Muscle layer of colon (tissue), 2 donors: ENCODE results near the gene IKZF4.
A peak's percentile ranks its signal among the peaks of the same experiment; 100 is the strongest.

Experiments used
- H3K27ac ChIP-seq: one replicate; pipeline ENCODE4 v1.7.0; 2013; ENCODE audit warnings: low read depth, mild to moderate bottlenecking, low read length, moderate library complexity
- H3K27me3 ChIP-seq, 2 donors: one replicate each; pipeline ENCODE4 v1.7.0; 2013; ENCODE audit warnings: low read length in 2 of 2, mild to moderate bottlenecking in 2 of 2; ENCODE audit not compliant: insufficient read depth in 2 of 2, control insufficient read depth in 1 of 2
- H3K36me3 ChIP-seq: one replicate; pipeline ENCODE4 v1.7.0; 2013; ENCODE audit warnings: mild to moderate bottlenecking, low read length; ENCODE audit not compliant: insufficient read depth
- H3K4me1 ChIP-seq: one replicate; pipeline ENCODE4 v1.7.0; 2013; ENCODE audit warnings: mild to moderate bottlenecking, low read length; ENCODE audit not compliant: insufficient read depth
- H3K4me3 ChIP-seq, 2 donors: one replicate each; pipeline ENCODE4 v1.7.0; 2013; ENCODE audit warnings: low read length in 2 of 2, low read depth in 1 of 2, mild to moderate bottlenecking in 1 of 2, moderate library complexity in 1 of 2
- H3K9ac ChIP-seq: one replicate; pipeline ENCODE4 v1.7.0; 2013; ENCODE audit warnings: low read length
- H3K9me3 ChIP-seq: one replicate; pipeline ENCODE4 v1.7.0; 2013; ENCODE audit warnings: mild to moderate bottlenecking, low read length
- donor health status: abdominal sarcoma.
- donor health status: Adenocarcinoma of cecum.

IKZF4 gene

DNA sequence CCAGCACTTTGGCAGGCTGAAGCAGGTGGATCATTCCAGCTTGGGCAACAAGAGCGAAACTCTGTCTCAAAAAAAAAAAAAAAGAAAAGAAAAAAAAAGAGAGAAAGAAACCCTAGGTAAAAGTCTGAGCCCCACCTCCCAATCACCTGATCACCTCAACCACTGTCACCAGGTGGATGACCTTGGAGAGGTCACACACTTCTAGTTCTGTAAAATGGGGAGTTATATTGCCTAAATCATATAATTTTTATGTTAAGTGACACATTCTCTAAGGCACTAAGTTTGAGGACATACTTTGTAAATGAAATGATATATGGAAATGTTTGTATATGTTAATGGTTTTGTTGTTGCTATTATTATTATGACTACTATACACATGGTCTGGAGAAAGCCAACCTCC is 57.6 kb downstream of the IKZF4 start:
- Histone ChIP-seq H3K9me3 (no peaks in the 10 kb centered on the region), H3K4me1 (peaks cover 9% of the 10 kb centered on the region), H3K9ac (no peak overlapping the region), H3K27me3 (peaks cover 0 to 12% of the 10 kb centered on the region in 2 donors), H3K27ac (no peak overlapping the region), H3K4me3 (no peak overlapping the region), H3K36me3 (no peaks in the 10 kb centered on the region)

DNA sequence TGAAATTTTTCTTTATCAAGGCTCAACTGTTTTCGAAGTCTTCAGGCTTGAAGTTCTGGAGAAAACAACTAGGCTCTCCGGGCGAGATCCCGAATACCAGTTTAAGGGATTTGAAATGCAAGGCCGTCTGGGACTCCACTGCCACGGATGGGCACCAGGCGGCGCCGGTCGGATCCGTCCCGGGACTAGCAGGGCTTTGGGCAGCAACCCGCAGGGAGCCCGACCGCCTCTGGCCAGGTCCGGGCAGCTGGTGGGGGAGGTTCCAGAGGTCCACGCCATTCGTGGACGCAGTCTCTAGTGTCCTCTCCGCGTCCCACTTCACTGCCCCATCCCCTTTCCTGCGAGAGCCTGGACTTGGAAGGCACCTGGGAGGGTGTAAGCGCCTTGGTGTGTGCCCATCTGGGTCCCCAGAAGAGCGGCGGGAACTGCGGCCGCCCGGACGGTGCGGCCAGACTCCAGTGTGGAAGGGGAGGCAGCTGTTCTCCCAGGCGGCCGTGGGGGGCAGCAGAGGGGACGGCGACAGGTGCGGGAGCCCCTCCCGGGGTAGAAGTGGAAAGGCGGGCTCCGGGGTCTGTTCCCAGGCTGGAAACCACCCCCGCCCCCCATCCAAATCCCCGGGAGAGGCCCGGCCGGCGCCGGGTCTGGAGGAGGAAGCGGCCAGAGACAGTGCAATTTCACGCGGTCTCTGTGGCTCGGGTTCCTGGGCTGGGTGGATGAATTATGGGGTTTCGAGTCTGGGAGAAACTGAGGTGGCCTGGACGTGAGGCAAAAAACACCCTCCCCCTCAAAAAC is 58.3 kb downstream of the IKZF4 start:
- peaks cover 9% of the 10 kb centered on the region for H3K4me1 ChIP-seq
- H3K36me3 ChIP-seq: no peaks in the 10 kb centered on the region
- peaks cover 0 to 12% of the 10 kb centered on the region in 2 donors for H3K27me3 ChIP-seq
- H3K9me3 ChIP-seq: no peaks in the 10 kb centered on the region
- H3K9ac ChIP-seq: no peak overlapping the region
- H3K4me3 ChIP-seq: peak overlapping the region; percentile 55 to 59
- no peak overlapping the region for H3K27ac ChIP-seq

DNA sequence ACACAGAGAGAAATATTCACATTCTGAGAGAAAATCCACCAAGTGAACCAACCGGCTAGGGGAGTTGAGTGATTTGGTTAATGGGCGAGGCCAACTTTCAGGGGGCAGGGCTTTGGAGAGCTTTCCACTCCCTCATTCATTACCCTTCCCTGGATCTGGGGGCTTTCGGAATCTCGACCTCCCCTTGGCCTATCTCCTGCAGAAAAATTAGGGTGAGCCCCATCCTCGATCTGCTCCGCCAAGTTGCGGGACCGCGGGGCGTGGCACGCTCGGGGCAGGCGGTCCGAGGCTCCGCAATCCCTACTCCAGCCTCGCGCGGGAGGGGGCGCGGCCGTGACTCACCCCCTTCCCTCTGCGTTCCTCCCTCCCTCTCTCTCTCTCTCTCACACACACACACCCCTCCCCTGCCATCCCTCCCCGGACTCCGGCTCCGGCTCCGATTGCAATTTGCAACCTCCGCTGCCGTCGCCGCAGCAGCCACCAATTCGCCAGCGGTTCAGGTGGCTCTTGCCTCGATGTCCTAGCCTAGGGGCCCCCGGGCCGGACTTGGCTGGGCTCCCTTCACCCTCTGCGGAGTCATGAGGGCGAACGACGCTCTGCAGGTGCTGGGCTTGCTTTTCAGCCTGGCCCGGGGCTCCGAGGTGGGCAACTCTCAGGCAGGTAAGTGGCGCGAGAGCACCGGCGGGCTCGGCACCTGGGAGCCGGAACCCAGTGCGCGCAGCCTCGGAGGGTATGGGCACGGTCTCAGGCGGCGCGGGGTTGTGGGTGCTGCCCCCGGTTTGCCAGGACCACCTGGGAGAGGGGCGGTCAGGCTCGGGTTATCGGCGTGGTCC is 59.1 kb downstream of the IKZF4 start, which contains the start of gene ERBB3:
TSS of gene ERBB3 (plus strand) at position 443 of the 833 bp plus-strand sequence. CDS start at position 579, 136 bp downstream.
- Histone ChIP-seq H3K9me3 (no peaks in the 10 kb centered on the region), H3K9ac (no peak within 1 kb of the TSS)

DNA sequence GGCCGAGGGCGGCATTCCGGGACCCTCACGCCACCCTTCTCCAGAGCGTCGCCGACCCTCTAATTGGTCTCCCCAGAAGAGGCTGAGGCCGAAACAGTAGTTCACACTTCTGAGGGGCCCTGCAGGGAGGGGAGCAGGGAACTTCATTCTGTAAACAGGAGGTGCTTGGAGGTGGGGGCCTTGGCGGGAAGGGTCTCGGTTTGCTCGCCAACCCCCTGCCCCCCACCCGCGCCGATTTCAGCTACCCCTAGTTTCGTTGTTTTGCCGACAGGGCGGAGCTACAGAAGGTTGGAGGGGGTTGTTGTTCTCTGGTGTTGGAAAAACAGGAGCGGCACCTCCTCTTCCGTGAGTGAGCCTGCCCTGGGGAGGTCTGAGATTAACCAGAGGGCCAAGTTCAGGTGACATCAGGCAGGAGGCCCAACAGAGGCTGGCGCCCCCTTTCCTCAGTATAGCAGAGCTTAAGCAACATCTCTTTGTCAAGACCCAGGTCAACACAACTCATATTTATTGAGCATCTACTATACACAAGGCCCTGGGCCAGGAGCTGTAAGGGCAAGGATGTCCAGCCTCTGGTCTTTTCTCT is 59.8 kb downstream of the IKZF4 start:
- peak overlapping the region; percentile 55 to 59 for H3K4me3 ChIP-seq
- no peaks in the 10 kb centered on the region for H3K36me3 ChIP-seq
- peaks cover 9% of the 10 kb centered on the region for H3K4me1 ChIP-seq
- H3K27me3 ChIP-seq: peaks cover 0 to 12% of the 10 kb centered on the region in 2 donors
- H3K9ac ChIP-seq: no peak overlapping the region
- H3K27ac ChIP-seq: no peak overlapping the region
- no peaks in the 10 kb centered on the region for H3K9me3 ChIP-seq

More for the DNA sequence above, 59.1 kb downstream of the IKZF4 start, which contains the start of gene ERBB3:
- no peak within 1 kb of the TSS for H3K27ac ChIP-seq
- H3K4me1 ChIP-seq: peaks cover 9% of the 10 kb centered on the region
- H3K36me3 ChIP-seq: no peaks in the 10 kb centered on the region
- peaks cover 0 to 12% of the 10 kb centered on the region in 2 donors for H3K27me3 ChIP-seq
- peak within 1 kb of the TSS; percentile 55 to 59 for H3K4me3 ChIP-seq

DNA sequence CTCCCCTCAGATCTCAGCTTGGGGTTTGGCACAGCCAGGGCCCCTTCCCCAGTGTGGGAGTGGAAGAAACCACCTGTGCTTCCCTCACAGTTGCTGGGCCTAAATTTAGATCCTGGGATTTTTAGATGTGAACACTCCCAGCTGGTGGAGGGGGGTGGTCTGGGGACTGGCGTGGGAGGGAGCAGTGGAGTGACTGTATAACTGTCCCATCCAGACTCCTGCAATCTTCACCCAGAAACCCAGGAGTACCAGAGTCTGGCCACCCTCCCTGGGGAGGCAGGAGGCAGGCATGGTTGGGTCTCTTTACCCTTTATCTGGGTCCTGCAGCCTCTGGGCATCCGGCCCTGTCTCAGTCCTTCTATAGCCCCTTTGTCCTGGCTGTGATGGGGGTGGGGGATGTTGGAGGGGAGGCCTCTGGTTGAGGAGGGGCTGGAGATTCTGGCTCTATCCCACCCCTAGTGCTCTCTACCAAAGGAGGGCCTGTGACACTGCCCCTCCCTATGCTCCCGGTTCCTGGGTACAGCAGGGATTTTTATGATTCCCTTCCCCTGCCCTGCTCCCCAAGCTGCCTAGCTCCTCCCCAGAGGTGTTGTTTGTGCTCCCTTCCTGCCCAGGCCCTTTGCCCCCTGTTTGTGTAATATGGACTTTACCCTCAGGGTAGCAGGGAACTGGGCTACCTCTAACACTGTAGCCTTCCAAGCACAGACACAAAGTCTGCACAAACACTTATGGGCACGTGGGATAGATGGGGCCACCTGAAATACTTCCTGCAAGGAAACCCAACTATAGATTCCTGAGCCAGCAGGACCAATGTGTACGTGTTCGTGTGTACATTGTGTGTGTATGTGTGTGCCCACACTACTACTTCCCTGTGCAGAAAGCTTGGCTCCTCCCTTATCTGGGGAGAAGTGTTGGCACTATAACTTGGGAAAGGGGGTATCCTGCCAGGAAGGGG is 60.8 kb downstream of the IKZF4 start:
- H3K27me3 ChIP-seq: peaks cover 0 to 12% of the 10 kb centered on the region in 2 donors
- H3K36me3 ChIP-seq: no peaks in the 10 kb centered on the region
- no peaks in the 10 kb centered on the region for H3K9me3 ChIP-seq
- peaks cover 9% of the 10 kb centered on the region for H3K4me1 ChIP-seq
- H3K9ac ChIP-seq: no peak overlapping the region
- H3K27ac ChIP-seq: no peak overlapping the region
- H3K4me3 ChIP-seq: no peak overlapping the region

DNA sequence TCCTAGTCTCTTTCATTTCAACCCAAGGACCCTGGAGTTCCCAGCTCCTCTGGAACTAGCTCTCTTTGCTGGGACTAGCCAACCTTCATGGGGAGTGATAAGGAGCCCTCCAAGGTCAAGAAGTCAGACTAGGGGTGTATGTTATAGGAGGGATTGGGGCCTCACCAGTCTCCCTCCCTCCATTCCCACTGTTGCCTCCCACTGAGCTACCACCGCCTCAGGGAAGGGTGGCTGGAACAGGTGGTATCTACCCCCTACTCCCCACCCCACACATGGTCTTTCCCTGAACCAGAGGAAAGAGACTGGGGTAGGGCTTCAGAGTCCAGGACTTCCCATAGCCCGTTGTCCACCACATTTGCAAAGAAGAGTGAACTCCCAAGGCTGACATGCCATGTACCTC is 61.5 kb downstream of the IKZF4 start:
- no peak overlapping the region for H3K27ac ChIP-seq

DNA sequence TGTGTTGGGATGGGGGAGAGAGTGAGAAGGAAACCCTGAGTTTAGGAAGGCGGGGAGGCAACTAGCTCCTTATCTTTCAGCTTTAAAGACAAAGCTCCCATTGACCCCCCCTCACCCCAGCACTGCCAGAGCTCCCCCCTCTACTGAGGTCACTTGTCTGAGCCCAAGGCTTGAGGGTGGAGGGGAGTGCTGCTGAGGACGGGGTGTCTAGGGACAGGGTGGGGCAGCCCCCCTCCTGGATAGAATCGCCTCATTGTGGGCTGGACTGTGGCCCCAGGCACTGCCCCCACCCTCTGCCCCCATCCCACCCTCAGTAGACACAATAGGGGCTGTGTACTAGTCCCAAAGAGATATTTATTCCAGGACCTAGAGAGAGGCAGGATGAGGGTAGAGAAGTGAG is 62.1 kb downstream of the IKZF4 start:
- peaks cover 9% of the 10 kb centered on the region for H3K4me1 ChIP-seq
- H3K4me3 ChIP-seq: no peak overlapping the region
- no peaks in the 10 kb centered on the region for H3K9me3 ChIP-seq
- H3K27me3 ChIP-seq: peaks cover 0 to 12% of the 10 kb centered on the region in 2 donors
- no peak overlapping the region for H3K9ac ChIP-seq
- no peaks in the 10 kb centered on the region for H3K36me3 ChIP-seq
- no peak overlapping the region for H3K27ac ChIP-seq

More for the DNA sequence above, 61.5 kb downstream of the IKZF4 start:
- H3K4me3 ChIP-seq: no peak overlapping the region
- H3K9ac ChIP-seq: no peak overlapping the region
- H3K27me3 ChIP-seq: peaks cover 0 to 12% of the 10 kb centered on the region in 2 donors
- H3K9me3 ChIP-seq: no peaks in the 10 kb centered on the region
- H3K36me3 ChIP-seq: no peaks in the 10 kb centered on the region
- peaks cover 9% of the 10 kb centered on the region for H3K4me1 ChIP-seq

DNA sequence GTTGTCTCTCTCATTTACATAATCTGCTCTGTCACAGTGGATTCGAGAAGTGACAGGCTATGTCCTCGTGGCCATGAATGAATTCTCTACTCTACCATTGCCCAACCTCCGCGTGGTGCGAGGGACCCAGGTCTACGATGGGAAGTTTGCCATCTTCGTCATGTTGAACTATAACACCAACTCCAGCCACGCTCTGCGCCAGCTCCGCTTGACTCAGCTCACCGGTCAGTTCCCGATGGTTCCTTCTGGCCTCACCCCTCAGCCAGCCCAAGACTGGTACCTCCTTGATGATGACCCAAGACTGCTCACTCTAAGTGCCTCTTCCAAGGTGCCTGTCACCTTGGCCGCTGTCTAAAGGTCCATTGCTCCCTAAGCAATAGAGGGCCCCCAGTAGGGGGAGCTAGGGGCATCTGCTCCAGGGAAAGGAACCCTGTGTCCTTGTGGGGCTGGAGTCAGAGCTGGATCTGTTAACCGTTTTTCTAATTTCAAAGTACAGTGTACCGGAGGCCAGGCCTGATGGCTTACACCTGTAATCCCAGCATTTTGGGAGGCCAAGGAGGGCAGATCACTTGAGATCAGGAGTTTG is 64.2 kb downstream of the IKZF4 start:
- Histone ChIP-seq H3K27me3 (peaks cover 0 to 6% of the 10 kb centered on the region in 2 donors), H3K27ac (no peak overlapping the region), H3K9me3 (no peaks in the 10 kb centered on the region), H3K9ac (no peak overlapping the region), H3K4me1 (peaks cover 3% of the 10 kb centered on the region), H3K36me3 (no peaks in the 10 kb centered on the region), H3K4me3 (no peak overlapping the region)

DNA sequence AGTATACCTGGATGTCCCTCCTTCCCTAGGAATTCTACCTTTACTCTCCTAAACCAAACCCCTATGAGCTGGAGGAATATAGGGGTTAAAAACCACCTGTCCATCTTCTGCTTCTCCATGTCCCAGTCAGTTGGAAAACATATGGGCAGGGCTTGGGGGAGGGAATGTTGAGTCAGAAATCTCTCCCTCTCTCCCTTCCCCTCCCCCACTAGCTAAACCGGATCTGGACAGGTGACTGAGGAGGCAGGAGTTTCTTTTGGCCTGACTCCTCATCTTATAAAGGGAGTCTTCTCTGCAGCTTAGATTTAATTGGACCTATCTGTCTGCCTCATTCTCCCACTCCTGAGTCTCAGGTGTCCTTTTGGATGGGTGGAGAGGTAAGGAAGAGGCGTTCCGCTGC is 65.3 kb downstream of the IKZF4 start:
- Histone ChIP-seq H3K36me3 (no peaks in the 10 kb centered on the region), H3K9ac (no peak overlapping the region), H3K4me1 (no peaks in the 10 kb centered on the region)

DNA sequence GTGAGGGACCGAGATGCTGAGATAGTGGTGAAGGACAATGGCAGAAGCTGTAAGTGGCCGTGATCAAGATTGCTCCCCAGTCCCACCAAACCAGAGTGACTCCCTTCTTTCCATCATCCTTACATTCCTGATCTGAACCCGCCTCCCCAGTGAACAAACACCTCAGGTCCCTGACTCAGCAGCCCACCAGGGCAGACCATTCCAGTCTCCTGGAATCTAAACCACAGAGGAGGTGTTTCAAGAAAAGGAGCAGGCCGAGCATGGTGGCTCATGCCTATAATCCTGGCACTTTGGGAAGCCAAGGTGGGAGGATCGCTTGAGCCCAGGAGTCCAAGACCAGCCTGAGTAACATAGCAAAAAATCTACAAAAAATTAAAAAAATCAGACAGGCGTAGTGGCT is 65.8 kb downstream of the IKZF4 start:
- H3K27me3 ChIP-seq: no peaks in the 10 kb centered on the region
- H3K4me3 ChIP-seq: no peak overlapping the region
- H3K27ac ChIP-seq: no peak overlapping the region
- H3K4me1 ChIP-seq: no peaks in the 10 kb centered on the region
- no peaks in the 10 kb centered on the region for H3K36me3 ChIP-seq
- H3K9ac ChIP-seq: no peak overlapping the region
- H3K9me3 ChIP-seq: no peaks in the 10 kb centered on the region

More for the DNA sequence above, 65.3 kb downstream of the IKZF4 start:
- Histone ChIP-seq H3K27ac (no peak overlapping the region), H3K27me3 (no peaks in the 10 kb centered on the region), H3K9me3 (no peaks in the 10 kb centered on the region), H3K4me3 (no peak overlapping the region)
